Activated CD4-positive, alpha-beta T cell treated with anti-CD3 and anti-CD28 coated beads for 24 hours (primary cell): ENCODE results near the gene GNA15.
A peak's percentile ranks its signal among the peaks of the same experiment; 100 is the strongest.

ENCODE experiments used
- DNase-seq, 2 donors: peaks; one replicate each; pipeline ENCODE4 v3.0.0-alpha.2; 2020; ENCODE audit warnings: low read depth in 2 of 2

Gene GNA15

GRCh38 chr19:3175781-3176714, 40.2 kb downstream of the GNA15 start:
- DNase-seq: no peak

DNA sequence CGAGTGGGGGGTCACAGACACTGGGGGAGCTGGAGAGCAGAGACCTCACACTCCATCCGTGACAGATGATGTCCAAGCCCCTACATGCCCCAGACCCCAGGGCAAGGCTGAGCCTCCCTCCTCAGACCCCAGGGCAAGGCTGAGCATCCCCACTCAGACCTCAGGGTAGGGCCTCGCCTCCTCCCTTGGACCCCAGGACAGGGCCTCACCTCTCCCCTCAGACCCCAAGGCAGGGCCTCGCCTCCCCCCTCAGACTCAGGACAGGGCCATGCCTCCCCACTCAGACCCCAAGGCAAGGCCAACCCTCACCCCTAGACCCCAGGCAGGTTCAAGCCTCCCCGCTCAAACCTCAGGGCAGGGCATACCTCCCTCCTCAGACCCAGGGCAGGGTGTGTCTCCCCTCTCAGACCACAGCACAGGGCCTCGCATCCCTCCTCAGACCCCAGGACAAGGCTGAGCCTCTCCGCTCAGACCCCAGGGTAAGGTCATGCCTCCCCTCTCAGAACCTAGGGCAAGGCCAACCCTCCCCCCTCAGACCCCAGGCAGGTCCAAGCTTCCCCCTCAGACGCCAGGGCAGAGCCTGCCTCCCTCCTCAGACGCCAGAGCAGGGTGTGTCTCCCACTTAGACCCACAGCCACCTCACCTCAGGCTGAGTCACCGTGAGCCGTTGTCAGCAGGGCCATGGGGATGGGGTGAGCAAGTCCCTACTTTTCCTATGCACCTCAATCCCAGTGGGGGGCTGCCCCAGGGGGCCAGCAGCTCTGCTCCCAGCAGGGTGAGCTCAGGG, 41.1 kb downstream of the GNA15 start:
- peak; percentile 41 to 57 for DNase-seq

DNA sequence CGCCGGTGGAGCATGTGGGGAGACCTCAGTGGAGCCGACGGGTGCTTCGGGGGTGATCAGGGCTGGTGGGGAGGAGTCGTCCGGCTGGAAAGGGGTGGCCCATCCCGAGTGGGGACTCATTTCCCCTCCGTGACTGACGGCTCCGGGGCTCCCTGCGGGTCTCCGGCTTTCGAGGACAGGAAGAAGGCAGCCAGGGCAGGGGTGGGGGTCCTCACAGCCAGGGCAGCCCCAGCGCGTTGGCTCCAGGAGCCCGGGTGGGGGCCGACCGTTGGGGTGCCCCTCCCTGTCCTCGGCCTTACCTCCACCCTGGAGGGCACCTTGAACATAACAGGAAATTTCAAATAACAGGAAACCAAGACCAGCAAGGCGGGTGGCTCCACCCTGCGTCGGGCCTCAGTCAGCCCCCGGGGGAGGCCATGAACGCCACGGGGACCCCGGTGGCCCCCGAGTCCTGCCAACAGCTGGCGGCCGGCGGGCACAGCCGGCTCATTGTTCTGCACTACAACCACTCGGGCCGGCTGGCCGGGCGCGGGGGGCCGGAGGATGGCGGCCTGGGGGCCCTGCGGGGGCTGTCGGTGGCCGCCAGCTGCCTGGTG, 42.6 kb downstream of the GNA15 start, which contains the start of gene S1PR4:
Gene S1PR4 (plus strand): TSS at position 393 of the 596 bp plus-strand sequence. CDS start 24 bp downstream, at position 417.
- peak in 1 of 2 donors; percentile 42 for DNase-seq

DNA sequence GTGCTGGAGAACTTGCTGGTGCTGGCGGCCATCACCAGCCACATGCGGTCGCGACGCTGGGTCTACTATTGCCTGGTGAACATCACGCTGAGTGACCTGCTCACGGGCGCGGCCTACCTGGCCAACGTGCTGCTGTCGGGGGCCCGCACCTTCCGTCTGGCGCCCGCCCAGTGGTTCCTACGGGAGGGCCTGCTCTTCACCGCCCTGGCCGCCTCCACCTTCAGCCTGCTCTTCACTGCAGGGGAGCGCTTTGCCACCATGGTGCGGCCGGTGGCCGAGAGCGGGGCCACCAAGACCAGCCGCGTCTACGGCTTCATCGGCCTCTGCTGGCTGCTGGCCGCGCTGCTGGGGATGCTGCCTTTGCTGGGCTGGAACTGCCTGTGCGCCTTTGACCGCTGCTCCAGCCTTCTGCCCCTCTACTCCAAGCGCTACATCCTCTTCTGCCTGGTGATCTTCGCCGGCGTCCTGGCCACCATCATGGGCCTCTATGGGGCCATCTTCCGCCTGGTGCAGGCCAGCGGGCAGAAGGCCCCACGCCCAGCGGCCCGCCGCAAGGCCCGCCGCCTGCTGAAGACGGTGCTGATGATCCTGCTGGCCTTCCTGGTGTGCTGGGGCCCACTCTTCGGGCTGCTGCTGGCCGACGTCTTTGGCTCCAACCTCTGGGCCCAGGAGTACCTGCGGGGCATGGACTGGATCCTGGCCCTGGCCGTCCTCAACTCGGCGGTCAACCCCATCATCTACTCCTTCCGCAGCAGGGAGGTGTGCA, 43.3 kb downstream of the GNA15 start:
- no peak for DNase-seq

GRCh38 chr19:3179739-3180293, 44.0 kb downstream of the GNA15 start:
- peak in 1 of 2 donors; percentile 30 for DNase-seq

DNA sequence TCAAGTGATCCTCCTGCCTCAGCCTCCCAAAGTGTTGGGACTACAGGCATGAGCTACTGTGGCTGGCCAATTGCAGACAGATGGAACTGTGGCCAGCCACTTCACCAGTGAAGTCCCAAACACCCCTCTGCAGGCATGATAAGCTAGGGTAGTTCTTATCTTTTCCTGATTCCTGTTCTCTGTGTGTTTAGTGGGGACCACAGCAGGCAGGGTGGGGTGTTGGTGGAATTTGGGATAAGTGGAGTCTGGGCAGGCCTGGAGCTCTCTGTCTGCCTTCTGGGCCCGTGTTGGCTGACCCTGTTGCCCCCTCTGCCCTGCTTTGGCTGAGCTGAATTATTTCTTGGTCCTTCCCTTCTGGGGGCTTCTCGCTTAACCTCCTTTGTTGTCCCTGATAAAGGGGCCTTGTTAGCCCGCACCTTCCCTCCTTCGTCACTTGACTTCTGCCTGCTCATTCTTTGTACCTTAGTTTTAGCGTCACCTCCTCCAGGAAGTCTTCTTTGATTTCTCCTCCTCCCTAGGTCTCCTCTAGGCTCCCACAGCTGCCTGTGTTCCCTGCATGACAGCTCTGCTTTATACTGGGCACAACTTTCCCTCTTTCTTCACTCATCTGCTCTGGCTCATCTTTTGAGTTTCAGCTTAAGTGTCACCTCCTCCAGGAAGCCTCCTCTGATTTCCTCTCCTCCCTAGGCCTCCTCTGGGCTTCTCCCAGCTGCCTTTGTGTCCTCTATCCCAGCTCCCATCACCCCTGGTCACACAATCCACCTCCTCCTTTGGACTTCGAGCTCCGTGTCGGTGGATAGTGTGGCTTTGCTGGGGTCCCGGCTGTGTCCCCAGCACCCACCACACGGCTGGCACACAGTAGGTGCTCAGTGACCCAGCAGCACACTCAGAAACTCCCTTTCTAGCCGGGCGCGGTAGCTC, 48.1 kb downstream of the GNA15 start:
- no peak for DNase-seq

DNA sequence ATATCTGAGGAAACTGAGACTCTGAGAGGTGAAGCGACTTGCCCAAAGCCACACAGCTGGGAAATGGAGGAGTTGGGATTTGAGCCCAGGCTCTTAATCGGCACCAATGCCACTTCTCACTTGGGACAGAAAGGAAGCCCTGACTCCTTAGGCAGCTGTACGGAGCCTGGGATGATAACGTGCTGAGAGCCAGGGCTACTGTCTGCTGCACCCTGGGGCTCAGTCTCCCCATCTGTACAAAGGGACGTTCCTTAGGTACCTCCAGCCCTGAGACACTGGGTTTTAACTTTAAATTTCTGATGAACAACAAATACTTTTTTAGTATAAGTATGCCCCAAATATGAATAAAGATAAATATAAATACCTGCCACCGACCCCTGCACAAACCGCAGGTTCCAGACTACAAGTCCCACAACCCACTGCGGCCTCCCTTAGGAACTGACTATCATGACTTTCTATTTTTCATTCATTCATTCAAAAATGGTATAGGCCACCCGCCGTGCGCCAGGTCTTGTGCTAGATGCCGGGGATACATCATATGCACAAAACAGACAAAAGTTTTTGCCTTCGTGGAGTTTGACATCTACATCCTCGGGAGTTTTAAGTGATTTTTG, 49.1 kb downstream of the GNA15 start:
- peak; percentile 50 to 57 for DNase-seq

DNA sequence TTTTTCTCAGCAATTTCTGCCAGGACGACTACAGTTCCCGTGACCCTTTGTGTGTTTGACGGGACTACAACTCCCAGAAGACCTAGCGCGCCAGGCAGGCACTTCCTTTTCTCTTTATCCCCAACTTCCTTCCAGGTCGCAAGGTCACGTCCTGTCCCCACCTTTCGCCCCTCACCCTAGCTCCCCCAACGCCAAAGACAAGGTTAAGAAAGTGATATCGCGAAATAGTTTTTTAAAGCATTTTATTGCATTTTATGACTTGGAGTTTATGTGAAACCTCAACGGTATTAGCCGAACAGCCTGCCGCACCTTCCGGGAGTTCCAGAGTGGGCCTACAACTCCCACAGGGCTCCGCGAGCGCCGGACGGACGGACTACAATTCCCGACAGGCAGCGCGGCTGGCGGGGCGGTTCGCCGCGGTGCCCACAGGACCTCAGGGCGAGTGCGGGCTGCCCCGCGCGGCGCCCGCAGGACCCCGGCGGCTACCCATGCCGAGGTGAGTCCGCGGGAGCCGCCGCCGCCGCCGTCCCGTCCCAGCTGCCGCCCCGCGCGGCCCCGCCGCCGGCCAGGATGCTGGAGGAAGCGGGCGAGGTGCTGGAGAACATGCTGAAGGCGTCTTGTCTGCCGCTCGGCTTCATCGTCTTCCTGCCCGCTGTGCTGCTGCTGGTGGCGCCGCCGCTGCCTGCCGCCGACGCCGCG, 49.8 kb downstream of the GNA15 start, which contains the start of gene NCLN:
Gene NCLN (plus strand): TSS at position 470 of the 699 bp plus-strand sequence. CDS start 101 bp downstream, at position 571.
- peak; percentile 87 to 91 for DNase-seq

DNA sequence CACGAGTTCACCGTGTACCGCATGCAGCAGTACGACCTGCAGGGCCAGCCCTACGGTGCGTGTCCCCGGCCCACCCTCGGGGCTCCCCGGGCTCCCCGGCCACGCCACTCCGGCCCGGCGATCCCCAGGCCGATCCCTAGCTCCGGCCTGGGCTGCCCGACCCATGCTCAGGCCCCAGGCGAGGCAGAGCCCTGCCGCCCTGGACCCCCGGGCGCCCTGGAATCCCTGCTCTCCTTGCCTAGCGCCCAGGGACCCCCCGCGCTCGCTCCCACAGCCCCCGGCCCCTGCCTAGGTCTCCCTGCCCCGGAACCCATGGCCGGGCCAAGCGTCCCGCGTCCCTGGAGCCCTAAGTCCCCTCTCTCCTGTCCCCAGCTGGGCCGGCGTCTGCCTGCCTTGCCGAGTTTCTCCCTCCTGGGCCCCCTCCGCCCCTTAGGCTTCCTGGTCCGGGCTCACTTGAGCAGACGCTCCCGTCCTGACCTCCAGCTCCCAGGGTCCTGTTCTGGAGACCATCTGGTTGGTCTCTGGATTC, 50.4 kb downstream of the GNA15 start:
- no peak for DNase-seq

DNA sequence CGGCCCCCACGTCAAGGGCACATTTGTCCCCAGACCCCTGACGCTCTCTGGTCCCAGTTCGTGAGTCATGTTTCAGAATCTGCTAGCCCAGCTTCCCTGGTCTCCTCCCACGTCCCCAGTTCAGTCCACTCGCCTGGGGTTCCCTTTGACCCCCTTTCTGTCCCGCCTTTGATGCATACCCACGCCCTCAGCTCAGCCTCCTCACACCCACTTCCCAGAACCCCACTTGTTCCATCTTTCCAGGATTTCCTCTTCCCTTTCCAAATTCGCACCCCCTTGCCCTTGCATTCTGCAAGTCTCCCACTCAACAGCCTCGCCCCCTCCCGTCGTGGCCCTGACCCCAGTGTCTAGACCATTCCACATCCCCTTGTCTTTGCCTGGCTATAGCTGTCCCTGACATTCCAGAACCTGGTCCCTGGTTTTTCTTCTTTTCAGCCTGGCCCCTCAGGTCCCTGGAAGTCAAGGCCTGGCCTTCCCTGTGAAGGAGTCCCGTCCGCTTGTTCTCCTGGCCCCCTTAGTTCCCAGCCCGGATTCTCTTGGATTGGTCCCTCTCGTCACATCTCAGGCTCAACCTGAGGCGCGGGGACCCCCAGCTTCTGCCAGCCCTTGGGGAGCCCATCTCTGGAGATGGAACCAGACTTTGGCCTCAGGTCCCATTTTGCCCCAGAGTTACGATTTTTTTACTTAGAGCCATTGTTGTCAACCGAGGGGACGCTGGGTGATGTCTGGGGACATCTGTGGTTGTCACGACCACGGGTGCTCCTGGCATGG, 51.2 kb downstream of the GNA15 start:
- DNase-seq: no peak

- no peak for DNase-seq
These were observed 52.1 kb downstream of the GNA15 start for GRCh38 chr19:3187662-3188511.

- DNase-seq: no peak
These were observed 53.1 kb downstream of the GNA15 start for GRCh38 chr19:3188627-3189596.

DNA sequence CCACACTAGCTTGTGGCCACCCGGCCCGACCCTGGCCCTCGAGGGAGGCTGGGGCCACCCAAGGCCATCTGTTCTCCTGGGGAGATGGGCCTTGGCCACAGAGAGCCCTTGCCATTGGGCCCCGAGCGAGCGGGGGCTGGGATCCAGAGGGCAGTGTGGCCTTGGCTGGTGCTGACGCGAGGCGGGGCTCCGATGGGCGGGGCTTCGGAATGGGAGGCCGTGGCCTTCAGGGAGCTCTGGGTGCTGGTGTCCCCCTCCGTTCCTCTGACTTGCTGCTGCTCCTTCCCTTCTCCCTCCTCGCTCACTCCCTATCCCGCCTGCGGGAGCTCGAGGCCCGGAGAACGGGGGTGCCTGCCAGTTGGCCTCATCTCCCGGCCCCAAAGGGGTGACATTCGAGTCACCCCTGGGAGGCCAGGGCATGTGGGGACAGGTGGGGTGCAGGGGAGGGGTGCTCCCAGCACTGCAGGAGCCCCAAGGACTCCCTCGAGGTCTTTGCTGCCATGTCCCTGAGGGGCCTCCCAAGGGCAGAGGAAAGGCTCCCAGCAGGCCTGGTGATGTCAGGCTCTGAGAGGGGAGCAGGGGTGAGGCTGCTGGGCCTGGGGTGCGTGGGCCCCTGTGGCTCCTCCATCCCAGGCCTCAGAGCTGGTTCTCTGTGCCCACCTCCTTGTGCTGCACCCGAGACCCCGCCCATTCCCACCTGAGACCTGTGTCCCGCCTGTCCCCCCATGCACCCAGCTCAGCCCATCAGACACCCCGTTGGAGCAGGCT, 54.1 kb downstream of the GNA15 start:
- no peak for DNase-seq

- DNase-seq: no peak
These were observed 54.6 kb downstream of the GNA15 start for GRCh38 chr19:3190470-3190770.
